Right lobe of liver (tissue), 4 donors: Measurements from ENCODE around the gene NIPAL3.

ENCODE experiments used
- CTCF ChIP-seq, 4 donors: fragments of 200-600 bp in 3 of 4; fragments of 450-650 bp in 1 of 4; IDR thresholded peaks; one replicate each; pipeline versions ENCODE4 v1.5.1 to v1.8.0; 2016 to 2022; ENCODE audit warnings: antibody characterized with exemption in 4 of 4, mild to moderate bottlenecking in 2 of 4
- POLR2A ChIP-seq: fragments of 450-650 bp; IDR thresholded peaks from one replicate; pipeline ENCODE4 v1.6.1; 2017; ENCODE audit warnings: antibody characterized with exemption, mild to moderate bottlenecking
- donor health status: DM: no; HTN: no; CAD: no.
- donor health status: DM: no; HTN: no; CAD: no.
- donor health status: DM: no; HTN: yes; CAD: no.

DNA sequence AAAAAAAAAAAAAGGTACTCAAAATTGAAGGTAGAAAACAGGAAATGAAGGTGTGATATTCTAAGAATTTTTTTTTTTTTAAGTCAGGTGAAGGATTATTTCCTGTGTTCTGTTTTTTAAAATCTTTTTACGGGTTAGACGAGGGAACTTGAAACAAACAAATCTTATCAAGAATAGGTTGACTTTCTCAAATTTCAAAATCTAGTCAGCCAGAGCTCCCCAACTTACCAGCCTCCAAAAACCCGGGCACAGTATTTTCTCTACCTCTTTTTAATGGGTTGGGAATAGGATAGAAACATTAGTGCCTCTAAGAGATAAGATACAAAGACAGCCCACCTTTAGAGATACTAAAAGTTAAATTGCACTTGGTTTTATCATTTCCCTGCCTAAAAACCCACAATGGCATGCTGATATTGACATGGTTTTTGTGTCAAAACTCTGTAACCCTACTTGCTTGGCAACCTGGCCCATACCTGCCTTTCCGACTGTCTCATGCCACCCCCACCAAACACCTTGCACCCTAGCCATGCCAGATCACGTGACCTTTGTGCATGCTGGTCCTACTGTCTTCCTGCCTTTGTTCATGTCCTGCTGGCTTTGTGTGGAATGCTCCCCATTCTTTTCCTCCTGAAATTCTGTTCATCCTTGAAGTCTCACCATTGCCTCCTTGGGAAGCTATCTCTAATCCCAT lies 91.2 kb downstream of the NIPAL3 start:
- TF ChIP-seq CTCF (IDR thresholded peaks at IDR 0.05), result no peak
- TF ChIP-seq POLR2A, result no peak
